Lung (tissue), 12 donors: Measurements from ENCODE around the gene ZCCHC12. TPM values are rescaled to one million over a fixed set of nuclear protein-coding genes. Genes with fewer than 3 reads are reported as not detected.

Experiments used
- ATAC-seq: fragments of 200-7000 bp; cut with Tn5 transposase; one replicate; pipeline ENCODE4 v1.9.1; 2020; ENCODE audit warnings: moderate number of reproducible peaks; ENCODE audit not compliant: insufficient read depth, low FRiP score
- DNase-seq, 3 donors: peaks; one replicate each; pipeline ENCODE4 v3.0.0-alpha.2; 2013 to 2017
- H3K27ac ChIP-seq, 2 donors: one replicate each; pipeline ENCODE4 v1.5.1; 2013; ENCODE audit warnings: mild to moderate bottlenecking in 2 of 2, moderate library complexity in 2 of 2, control low read depth in 1 of 2, inconsistent platforms in 1 of 2, low read depth in 1 of 2, low read length in 1 of 2
- H3K27me3 ChIP-seq, 3 donors: one replicate each; pipeline ENCODE4 v1.5.1; 2013; ENCODE audit warnings: low read length in 2 of 3; ENCODE audit not compliant: control insufficient read depth in 3 of 3, insufficient read depth in 3 of 3
- H3K36me3 ChIP-seq, 4 donors: one replicate each; pipeline ENCODE4 v1.5.1; 2013; ENCODE audit warnings: low read length in 4 of 4, mild to moderate bottlenecking in 1 of 4, moderate library complexity in 1 of 4; ENCODE audit not compliant: control insufficient read depth in 4 of 4, insufficient read depth in 4 of 4
- H3K4me1 ChIP-seq, 5 donors: one replicate each; pipeline ENCODE4 v1.5.1; 2013; ENCODE audit warnings: low read length in 5 of 5, mild to moderate bottlenecking in 2 of 5, moderate library complexity in 1 of 5; ENCODE audit not compliant: control insufficient read depth in 5 of 5, insufficient read depth in 5 of 5
- H3K4me3 ChIP-seq: one replicate; pipeline ENCODE4 v1.5.1; 2013; ENCODE audit warnings: mild to moderate bottlenecking, control low read depth, moderate library complexity
- H3K9ac ChIP-seq, 2 donors: one replicate each; pipeline ENCODE4 v1.5.1; 2013; ENCODE audit warnings: low read length in 2 of 2, control low read depth in 1 of 2; ENCODE audit not compliant: insufficient read depth in 1 of 2
- H3K9me3 ChIP-seq, 4 donors: one replicate each; pipeline ENCODE4 v1.5.1; 2013; ENCODE audit warnings: low read length in 3 of 4, mild to moderate bottlenecking in 1 of 4, moderate library complexity in 1 of 4; ENCODE audit not compliant: control insufficient read depth in 4 of 4, insufficient read depth in 3 of 4
- CTCF ChIP-seq: IDR thresholded peaks from 2 replicates; pipeline ENCODE4 v1.5.1; 2012; ENCODE audit warnings: mild to moderate bottlenecking; ENCODE audit errors: control extremely low read depth, extremely low read depth
- WGBS, 2 donors: extraction: QIAGEN DNeasy Blood & Tissue Kit; methylation state at CpG; one replicate each; pipeline ENCODE4 v1.1.7; 2013; 5-methylcytosine and 5-hydroxymethylcytosine counted together
- polyA plus RNA-seq, 2 donors: library from polyadenylated mRNA; stranded (reverse); fragments of 200-250 nt; gene quantifications; one replicate each; pipeline ENCODE4 v1.2.1, GENCODE V29; 2013
- total RNA-seq, 2 donors: library from RNA; depleted of rRNA in 1 of 2; stranded (reverse); fragments of >200 nt in 1 of 2; gene quantifications; one replicate each; pipeline ENCODE4 v1.2.1, GENCODE V29; 2014 to 2021
- donor health status: control.
- donor health status: control.
- donor health status: Bipolar disorder and iron deficiency.
- donor health status: healthy.
- donor health status: DM: yes; HTN: yes; CAD: no.

ZCCHC12 gene
- total and polyA plus RNA-seq, 4 donors = 0.10 to 1.5 (median 0.49) TPM

GRCh38 chrX:118855681-118856310 is 32.2 kb downstream of the ZCCHC12 start:
- no peaks in the 10 kb centered on the region for H3K36me3 ChIP-seq
- no peak overlapping the region for H3K9ac ChIP-seq
- WGBS, 2 donors = 80 to 94% methylated on average over 3 of the region's 3 CpGs
- ATAC-seq = no peak
- DNase-seq = no peak
- TF ChIP-seq CTCF = no peak
- H3K4me1 ChIP-seq = no peaks in the 10 kb centered on the region
- H3K9me3 ChIP-seq = no peaks in the 10 kb centered on the region
- H3K27ac ChIP-seq = no peak overlapping the region
- no peak overlapping the region for H3K4me3 ChIP-seq
- H3K27me3 ChIP-seq = no peaks in the 10 kb centered on the region

- no peak overlapping the region for H3K4me3 ChIP-seq
- DNase-seq (peak in 1 of 3 donors; percentile 23), ATAC-seq (no peak)
- no peak overlapping the region for H3K27ac ChIP-seq
- H3K9me3 ChIP-seq = no peaks in the 10 kb centered on the region
- no peaks in the 10 kb centered on the region for H3K27me3 ChIP-seq
- no peaks in the 10 kb centered on the region for H3K4me1 ChIP-seq
- H3K9ac ChIP-seq = no peak overlapping the region
- 61 to 88% methylated on average over 3 of the region's 3 CpGs for WGBS, 2 donors
- no peak for TF ChIP-seq CTCF
- H3K36me3 ChIP-seq = no peaks in the 10 kb centered on the region
These were observed 33.4 kb downstream of the ZCCHC12 start for GRCh38 chrX:118857006-118857405.

DNA sequence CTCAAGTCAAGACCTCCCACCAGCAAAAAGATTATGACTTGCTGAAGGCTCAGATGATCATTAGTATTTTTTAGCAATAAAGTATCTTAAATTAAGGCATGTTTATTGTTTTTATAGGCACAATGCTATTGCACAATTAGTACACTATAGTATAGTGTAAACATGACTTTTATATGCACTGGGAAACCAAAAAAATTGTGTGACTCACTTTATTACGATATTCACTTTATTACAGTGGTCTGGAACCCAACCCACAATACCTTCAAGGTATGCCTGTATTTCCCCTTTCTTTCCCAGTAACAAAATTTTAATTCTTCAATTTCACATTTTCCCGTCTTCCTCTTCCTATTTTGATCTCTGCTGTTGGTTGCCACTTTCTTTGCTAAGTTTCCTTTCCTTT is 37.7 kb downstream of the ZCCHC12 start:
- H3K36me3 ChIP-seq = no peaks in the 10 kb centered on the region
- H3K27me3 ChIP-seq = no peaks in the 10 kb centered on the region
- ATAC-seq (no peak), DNase-seq (no peak)
- TF ChIP-seq CTCF = no peak
- H3K9ac ChIP-seq = no peak overlapping the region
- 61 to 75% methylated on average over 2 of the region's 2 CpGs for WGBS, 2 donors
- H3K4me3 ChIP-seq = no peak overlapping the region
- no peaks in the 10 kb centered on the region for H3K4me1 ChIP-seq
- H3K9me3 ChIP-seq = no peaks in the 10 kb centered on the region
- H3K27ac ChIP-seq = no peak overlapping the region

GRCh38 chrX:118862091-118862490 is 38.5 kb downstream of the ZCCHC12 start:
- Histone ChIP-seq H3K9ac (no peak overlapping the region), H3K27me3 (no peaks in the 10 kb centered on the region), H3K27ac (no peak overlapping the region), H3K9me3 (no peaks in the 10 kb centered on the region), H3K4me3 (no peak overlapping the region), H3K36me3 (no peaks in the 10 kb centered on the region), H3K4me1 (peaks cover 0 to 2% (median 0%) of the 10 kb centered on the region in 5 donors)
- DNase-seq = peak; percentile 40 to 54 (median 51)
- no peak for ATAC-seq
- TF ChIP-seq CTCF = no peak
- 45 to 50% methylated on average over 1 of the region's 1 CpG for WGBS, 2 donors
